PC-3 (cell line): ENCODE measurements around the gene STEAP2. TPM values are rescaled to one million over a fixed set of nuclear protein-coding genes. Genes with fewer than 3 reads are reported as not detected.

Experiments used
- ATAC-seq: fragments of 200-7000 bp; cut with Tn5 transposase; 2 replicates; pipeline ENCODE4 v1.9.1; 2020; ENCODE audit warnings: mild to moderate bottlenecking, moderate library complexity
- BruUV-seq: library from RNA; stranded (reverse); fragments of 400-500 nt; replicated peaks from 2 replicates; lab custom pipeline; 2021; lab: Mats Ljungman, UMichigan
- CTCF ChIA-PET: fragments of 300-600 bp; sonication (Branson Sonifier 250); formaldehyde crosslinking; loops from one replicate; lab custom pipeline; 2022; ENCODE audit warnings: antibody characterized with exemption; lab: Charles Lee
- POLR2A ChIA-PET: fragments of 300-600 bp; sonication (Branson Sonifier 250); formaldehyde crosslinking; loops from one replicate; lab custom pipeline; 2022; ENCODE audit warnings: antibody characterized with exemption; ENCODE audit not compliant: unreplicated experiment; lab: Charles Lee
- DNase-seq: peaks from one replicate; pipeline ENCODE4 v3.0.0-alpha.2; 2015
- H2AFZ ChIP-seq: fragments of 300-600 bp; sonication (generic); 2 replicates; pipeline ENCODE4 v1.6.0; 2016; ENCODE audit warnings: antibody characterized with exemption, low read length
- H3F3A ChIP-seq: fragments of 300-600 bp; sonication (generic); one replicate; pipeline ENCODE4 v1.6.0; 2017; ENCODE audit warnings: antibody characterized with exemption, low read length, control low read depth, mild to moderate bottlenecking; ENCODE audit not compliant: unreplicated experiment
- H3K27ac ChIP-seq: fragments of 300-600 bp; sonication (generic); 2 replicates; pipeline ENCODE4 v1.5.1; 2016; ENCODE audit warnings: mild to moderate bottlenecking, low read length
- H3K27me3 ChIP-seq: fragments of 300-600 bp; sonication (generic); 2 replicates; pipeline ENCODE4 v1.6.1; 2016; ENCODE audit warnings: low read length, mixed read lengths
- H3K36me3 ChIP-seq: fragments of 300-600 bp; sonication (generic); 2 replicates; pipeline ENCODE4 v1.6.1; 2016; ENCODE audit warnings: low read depth, mixed run types, low read length, mixed read lengths
- H3K4me1 ChIP-seq: fragments of 300-600 bp; sonication (generic); 2 replicates; pipeline ENCODE4 v1.5.1; 2016; ENCODE audit warnings: low read length; ENCODE audit not compliant: insufficient read depth
- H3K4me2 ChIP-seq: fragments of 300-600 bp; sonication (generic); 2 replicates; pipeline ENCODE4 v1.6.0; 2016; ENCODE audit warnings: low read length
- H3K4me3 ChIP-seq: fragments of 300-600 bp; sonication (generic); 2 replicates; pipeline ENCODE4 v1.5.1; 2016; ENCODE audit warnings: mild to moderate bottlenecking, low read length, mixed read lengths
- H3K79me2 ChIP-seq: fragments of 300-600 bp; sonication (generic); 2 replicates; pipeline ENCODE4 v1.6.1; 2017; ENCODE audit warnings: low read length, mixed read lengths
- H3K9ac ChIP-seq: fragments of 300-600 bp; sonication (generic); 2 replicates; pipeline ENCODE4 v1.6.0; 2016; ENCODE audit warnings: mild to moderate bottlenecking, low read length
- H3K9me2 ChIP-seq: fragments of 300-600 bp; sonication (generic); replicated peaks from 2 replicates; pipeline ENCODE4 v1.6.1; 2016; ENCODE audit warnings: mixed run types, low read length, mixed read lengths
- H3K9me3 ChIP-seq: fragments of 300-600 bp; sonication (generic); 2 replicates; pipeline ENCODE4 v1.6.1; 2016; ENCODE audit warnings: low read length, mixed read lengths
- H4K20me1 ChIP-seq: fragments of 300-600 bp; sonication (generic); 2 replicates; pipeline ENCODE4 v1.6.1; 2016; ENCODE audit warnings: low read length, mixed read lengths
- EZH2 ChIP-seq: fragments of 300-600 bp; sonication (generic); IDR thresholded peaks from one replicate; pipeline ENCODE4 v1.6.1; 2017; ENCODE audit warnings: antibody characterized with exemption, mild to moderate bottlenecking, low read length; ENCODE audit not compliant: unreplicated experiment
- EZH2phosphoT487 ChIP-seq: fragments of 300-600 bp; sonication (generic); IDR thresholded peaks from 2 replicates; pipeline ENCODE4 v1.6.1; 2018; ENCODE audit warnings: mild to moderate bottlenecking, antibody characterized with exemption, low read length, borderline replicate concordance
- intact Hi-C: fragments of 100-400 bp; cut with micrococcal nuclease; formaldehyde crosslinking; loops from 2 replicates; pipeline ENCODE4 v1.9.0; 2023
- total RNA-seq: library from RNA; depleted of rRNA; stranded (reverse); fragments of >200 nt; gene quantifications from 2 replicates; pipeline ENCODE4 v1.2.3, GENCODE V29; 2014
- TF ChIP-seq, protein P1 (sequence below): fragments of 300-600 bp; sonication (generic); conservative IDR thresholded peaks from 2 replicates; pipeline ENCODE4 v1.5.1; 2017; ENCODE audit warnings: antibody characterized with exemption, low read depth, mild to moderate bottlenecking, low read length

The STEAP2 gene
- total RNA-seq, 1 experiment from 2014 or later: 7.0 TPM

- Histone ChIP-seq H3K27me3 (no peaks in the 10 kb centered on the region), H3K27ac (no peak overlapping the region), H3K4me3 (no peak overlapping the region), H3K4me2 (no peak overlapping the region), H3F3A (no peaks in the 10 kb centered on the region), H3K9me3 (no peaks in the 10 kb centered on the region), H3K79me2 (no peaks in the 10 kb centered on the region), H3K9ac (no peak overlapping the region), H3K36me3 (no peaks in the 10 kb centered on the region), H3K9me2 (no peaks in the 10 kb centered on the region), H2AFZ (no peak overlapping the region), H3K4me1 (peaks cover 3% of the 10 kb centered on the region; the same call in 1 of the 2 replicates), H4K20me1 (no peaks in the 10 kb centered on the region)
- DNase-seq: no peak
- no peak for ATAC-seq
- TF ChIP-seq EZH2phosphoT487 (no peak), EZH2 (no peak)
- TF ChIP-seq, protein P1, sequence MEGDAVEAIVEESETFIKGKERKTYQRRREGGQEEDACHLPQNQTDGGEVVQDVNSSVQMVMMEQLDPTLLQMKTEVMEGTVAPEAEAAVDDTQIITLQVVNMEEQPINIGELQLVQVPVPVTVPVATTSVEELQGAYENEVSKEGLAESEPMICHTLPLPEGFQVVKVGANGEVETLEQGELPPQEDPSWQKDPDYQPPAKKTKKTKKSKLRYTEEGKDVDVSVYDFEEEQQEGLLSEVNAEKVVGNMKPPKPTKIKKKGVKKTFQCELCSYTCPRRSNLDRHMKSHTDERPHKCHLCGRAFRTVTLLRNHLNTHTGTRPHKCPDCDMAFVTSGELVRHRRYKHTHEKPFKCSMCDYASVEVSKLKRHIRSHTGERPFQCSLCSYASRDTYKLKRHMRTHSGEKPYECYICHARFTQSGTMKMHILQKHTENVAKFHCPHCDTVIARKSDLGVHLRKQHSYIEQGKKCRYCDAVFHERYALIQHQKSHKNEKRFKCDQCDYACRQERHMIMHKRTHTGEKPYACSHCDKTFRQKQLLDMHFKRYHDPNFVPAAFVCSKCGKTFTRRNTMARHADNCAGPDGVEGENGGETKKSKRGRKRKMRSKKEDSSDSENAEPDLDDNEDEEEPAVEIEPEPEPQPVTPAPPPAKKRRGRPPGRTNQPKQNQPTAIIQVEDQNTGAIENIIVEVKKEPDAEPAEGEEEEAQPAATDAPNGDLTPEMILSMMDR: no peak
- intact Hi-C loops: no loop called here
- ChIA-PET CTCF (no interaction called here), POLR2A (no interaction called here)
- no TSS peak for BruUV-seq
Observed at GRCh38 chr7:90169891-90170290, 41.6 kb upstream of the STEAP2 start.

DNA sequence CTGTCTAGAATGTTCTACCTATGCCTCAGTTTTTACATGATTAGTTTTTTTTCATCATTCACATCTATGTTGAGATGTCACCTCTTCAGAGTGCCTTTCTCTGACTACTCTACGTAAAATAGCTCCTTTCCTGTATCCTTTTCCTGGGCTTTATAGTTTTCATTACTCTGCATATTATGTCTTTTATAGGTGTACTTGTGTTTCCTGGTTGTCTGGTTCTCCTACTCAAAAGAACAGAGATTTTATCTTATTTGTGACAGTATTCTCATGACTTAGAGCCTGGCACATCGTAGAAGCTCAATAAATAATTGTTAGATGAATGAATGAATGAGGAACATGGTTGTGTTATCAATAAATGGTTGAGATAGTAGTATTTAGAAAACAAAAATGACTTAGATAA is 39.4 kb upstream of the STEAP2 start:
- no peak overlapping the region for H3K9ac ChIP-seq
- no peaks in the 10 kb centered on the region for H3K36me3 ChIP-seq
- no peak for DNase-seq
- CTCF ChIA-PET: no interaction called here
- H3K4me3 ChIP-seq: no peak overlapping the region
- no peak for ATAC-seq
- H4K20me1 ChIP-seq: no peaks in the 10 kb centered on the region
- TF ChIP-seq, protein P1: no peak
- H3K4me2 ChIP-seq: no peak overlapping the region
- H3K27me3 ChIP-seq: no peaks in the 10 kb centered on the region
- no peaks in the 10 kb centered on the region for H3K79me2 ChIP-seq
- H3K4me1 ChIP-seq: peaks cover 3% of the 10 kb centered on the region; the same call in 1 of the 2 replicates
- intact Hi-C loops: no loop called here
- H3K27ac ChIP-seq: no peak overlapping the region
- BruUV-seq: no TSS peak
- H3K9me2 ChIP-seq: no peaks in the 10 kb centered on the region
- no peak overlapping the region for H2AFZ ChIP-seq
- POLR2A ChIA-PET: no interaction called here
- no peaks in the 10 kb centered on the region for H3F3A ChIP-seq
- H3K9me3 ChIP-seq: no peaks in the 10 kb centered on the region

- POLR2A ChIA-PET: no interaction called here
- H3K4me3 ChIP-seq: no peak overlapping the region
- no peak overlapping the region for H2AFZ ChIP-seq
- no peaks in the 10 kb centered on the region for H3F3A ChIP-seq
- no TSS peak for BruUV-seq
- H4K20me1 ChIP-seq: no peaks in the 10 kb centered on the region
- no peak overlapping the region for H3K27ac ChIP-seq
- no peaks in the 10 kb centered on the region for H3K9me3 ChIP-seq
- CTCF ChIA-PET: no interaction called here
- intact Hi-C loops: no loop called here
- no peak for ATAC-seq
- no peak overlapping the region for H3K4me2 ChIP-seq
- no peaks in the 10 kb centered on the region for H3K27me3 ChIP-seq
- no peak for DNase-seq
- no peak overlapping the region for H3K9ac ChIP-seq
- H3K79me2 ChIP-seq: no peaks in the 10 kb centered on the region
- no peaks in the 10 kb centered on the region for H3K9me2 ChIP-seq
- no peaks in the 10 kb centered on the region for H3K36me3 ChIP-seq
- peaks cover 8% of the 10 kb centered on the region for H3K4me1 ChIP-seq
- TF ChIP-seq EZH2phosphoT487 (no peak), EZH2 (no peak)
- TF ChIP-seq, protein P1: no peak
Observed at GRCh38 chr7:90172624-90173023, 38.9 kb upstream of the STEAP2 start.
